Adipocyte (in vitro differentiated cells): Measurements from ENCODE around the gene ST3GAL2.
A peak's percentile ranks its signal among the peaks of the same experiment; 100 is the strongest.

Source experiments
- DNase-seq: peaks from one replicate; pipeline ENCODE4 v3.0.0-alpha.2; 2015; ENCODE audit warnings: low read depth
- H3K27me3 ChIP-seq: replicated peaks from 2 replicates; pipeline ENCODE4 v1.7.0; 2013; ENCODE audit warnings: mild to moderate bottlenecking, low read length, moderate library complexity; ENCODE audit not compliant: control insufficient read depth, insufficient read depth
- H3K36me3 ChIP-seq: 2 replicates; pipeline ENCODE4 v1.7.0; 2013; ENCODE audit warnings: low read length, mild to moderate bottlenecking, moderate library complexity; ENCODE audit not compliant: control insufficient read depth, insufficient read depth, severe bottlenecking
- H3K4me1 ChIP-seq: 2 replicates; pipeline ENCODE4 v1.7.0; 2013; ENCODE audit warnings: mild to moderate bottlenecking, low read length, moderate library complexity; ENCODE audit not compliant: control insufficient read depth, insufficient read depth
- H3K4me3 ChIP-seq: 2 replicates; pipeline ENCODE4 v1.7.0; 2013; ENCODE audit warnings: mild to moderate bottlenecking, low read length, moderate library complexity
- H3K9ac ChIP-seq: 2 replicates; pipeline ENCODE4 v1.7.0; 2013; ENCODE audit warnings: mild to moderate bottlenecking, low read length, moderate library complexity
- H3K9me3 ChIP-seq: 2 replicates; pipeline ENCODE4 v1.7.0; 2013; ENCODE audit warnings: mild to moderate bottlenecking, low read length, moderate library complexity; ENCODE audit not compliant: control insufficient read depth

The ST3GAL2 gene

GRCh38 chr16:70475054-70475871 lies 36.4 kb upstream of the ST3GAL2 start:
- Histone ChIP-seq H3K27me3 (no peaks in the 10 kb centered on the region), H3K4me3 (no peak overlapping the region), H3K9ac (no peak overlapping the region), H3K36me3 (peaks cover 22% of the 10 kb centered on the region), H3K9me3 (no peaks in the 10 kb centered on the region), H3K4me1 (peaks cover 12% of the 10 kb centered on the region)
- DNase-seq, result no peak

- Histone ChIP-seq H3K9me3 (no peaks in the 10 kb centered on the region), H3K27me3 (no peaks in the 10 kb centered on the region), H3K36me3 (peaks cover 15% of the 10 kb centered on the region), H3K9ac (no peak overlapping the region), H3K4me1 (peaks cover 12% of the 10 kb centered on the region), H3K4me3 (no peak overlapping the region)
- no peak for DNase-seq
Observed at GRCh38 chr16:70474320-70475053, 35.6 kb upstream of the ST3GAL2 start.

- Histone ChIP-seq H3K9me3 (no peaks in the 10 kb centered on the region), H3K27me3 (no peaks in the 10 kb centered on the region)
- no peak for DNase-seq
Observed at GRCh38 chr16:70473446-70474319, 34.8 kb upstream of the ST3GAL2 start.

GRCh38 chr16:70472786-70473433 lies 34.0 kb upstream of the ST3GAL2 start:
- Histone ChIP-seq H3K4me1 (peaks cover 8% of the 10 kb centered on the region), H3K9ac (no peak overlapping the region), H3K4me3 (no peak overlapping the region), H3K27me3 (no peaks in the 10 kb centered on the region), H3K36me3 (peaks cover 5% of the 10 kb centered on the region), H3K9me3 (no peaks in the 10 kb centered on the region)
- DNase-seq, result no peak

More at GRCh38 chr16:70473446-70474319, 34.8 kb upstream of the ST3GAL2 start:
- no peak overlapping the region for H3K4me3 ChIP-seq
- peaks cover 8% of the 10 kb centered on the region for H3K36me3 ChIP-seq
- no peak overlapping the region for H3K9ac ChIP-seq
- H3K4me1 ChIP-seq, result peaks cover 8% of the 10 kb centered on the region

GRCh38 chr16:70470927-70471341 lies 32.0 kb upstream of the ST3GAL2 start:
- no peaks in the 10 kb centered on the region for H3K9me3 ChIP-seq
- peak; percentile 20 for DNase-seq
- H3K4me1 ChIP-seq, result no peaks in the 10 kb centered on the region
- H3K9ac ChIP-seq, result no peak overlapping the region
- no peak overlapping the region for H3K4me3 ChIP-seq
- no peaks in the 10 kb centered on the region for H3K27me3 ChIP-seq
- peaks cover 5% of the 10 kb centered on the region for H3K36me3 ChIP-seq

GRCh38 chr16:70470141-70470926 lies 31.4 kb upstream of the ST3GAL2 start:
- no peak overlapping the region for H3K4me3 ChIP-seq
- no peak overlapping the region for H3K9ac ChIP-seq
- no peak for DNase-seq
- peaks cover 5% of the 10 kb centered on the region for H3K36me3 ChIP-seq
- no peaks in the 10 kb centered on the region for H3K4me1 ChIP-seq
- no peaks in the 10 kb centered on the region for H3K9me3 ChIP-seq
- H3K27me3 ChIP-seq, result no peaks in the 10 kb centered on the region

- Histone ChIP-seq H3K9ac (no peak overlapping the region), H3K4me1 (no peaks in the 10 kb centered on the region), H3K36me3 (peaks cover 5% of the 10 kb centered on the region), H3K4me3 (no peak overlapping the region), H3K9me3 (no peaks in the 10 kb centered on the region), H3K27me3 (no peaks in the 10 kb centered on the region)
- no peak for DNase-seq
Observed at GRCh38 chr16:70468776-70469525, 30.1 kb upstream of the ST3GAL2 start.

- no peaks in the 10 kb centered on the region for H3K4me1 ChIP-seq
- H3K27me3 ChIP-seq, result no peaks in the 10 kb centered on the region
- DNase-seq, result no peak
- H3K36me3 ChIP-seq, result peaks cover 8% of the 10 kb centered on the region
- no peak overlapping the region for H3K4me3 ChIP-seq
- H3K9ac ChIP-seq, result no peak overlapping the region
- H3K9me3 ChIP-seq, result no peaks in the 10 kb centered on the region
Observed at GRCh38 chr16:70467608-70468007, 28.7 kb upstream of the ST3GAL2 start.

- no peak for DNase-seq
- Histone ChIP-seq H3K27me3 (no peaks in the 10 kb centered on the region), H3K9me3 (no peaks in the 10 kb centered on the region), H3K4me1 (no peaks in the 10 kb centered on the region), H3K4me3 (no peak overlapping the region), H3K36me3 (peaks cover 8% of the 10 kb centered on the region), H3K9ac (no peak overlapping the region)
Observed at GRCh38 chr16:70467113-70467512, 28.2 kb upstream of the ST3GAL2 start.

GRCh38 chr16:70466805-70467076 lies 27.8 kb upstream of the ST3GAL2 start:
- H3K9me3 ChIP-seq, result no peaks in the 10 kb centered on the region
- H3K9ac ChIP-seq, result no peak overlapping the region
- H3K4me1 ChIP-seq, result no peaks in the 10 kb centered on the region
- H3K27me3 ChIP-seq, result no peaks in the 10 kb centered on the region
- peaks cover 8% of the 10 kb centered on the region for H3K36me3 ChIP-seq
- DNase-seq, result no peak
- H3K4me3 ChIP-seq, result no peak overlapping the region
